ENCODE measurements around the gene HPCA.

The HPCA gene

GRCh38 chr1:32890516-32891240 is 4.4 kb downstream of the HPCA start:
- DNase-seq = no peak

GRCh38 chr1:32891241-32891570 is 4.9 kb downstream of the HPCA start:
- DNase-seq = no peak

GRCh38 chr1:32891630-32892029 is 5.3 kb downstream of the HPCA start:
- no peak for DNase-seq

- DNase-seq = no peak
Observed at GRCh38 chr1:32892368-32893197, 6.3 kb downstream of the HPCA start.

- DNase-seq = no peak
Observed at GRCh38 chr1:32893198-32894018, 7.1 kb downstream of the HPCA start.

- no peak for DNase-seq
Observed at GRCh38 chr1:32894019-32894600, 7.8 kb downstream of the HPCA start.

GRCh38 chr1:32894681-32895080 is 8.4 kb downstream of the HPCA start:
- no peak for DNase-seq

- DNase-seq = no peak
Observed at GRCh38 chr1:32895325-32896215, 9.3 kb downstream of the HPCA start.

GRCh38 chr1:32896451-32896850 is 10.2 kb downstream of the HPCA start:
- DNase-seq = no peak

GRCh38 chr1:32897082-32898049 is 11.1 kb downstream of the HPCA start:
- DNase-seq = no peak

GRCh38 chr1:32898056-32898455 is 11.8 kb downstream of the HPCA start:
- DNase-seq = no peak

- no peak for DNase-seq
Observed at GRCh38 chr1:32898958-32899357, 12.7 kb downstream of the HPCA start.

GRCh38 chr1:32899586-32900296 is 13.4 kb downstream of the HPCA start:
- no peak for DNase-seq

- no peak for DNase-seq
Observed at GRCh38 chr1:32900371-32900955, 14.2 kb downstream of the HPCA start.

GRCh38 chr1:32900956-32901822 is 14.9 kb downstream of the HPCA start, which contains the start of gene TMEM54:
TMEM54 (minus strand) TSS chr1:32901389; CDS start chr1:32901238, 151 bp downstream.
- no peak for DNase-seq

- DNase-seq = no peak
Observed at GRCh38 chr1:32901823-32902534, 15.7 kb downstream of the HPCA start.

- no peak for DNase-seq
Observed at GRCh38 chr1:32902535-32902920, 16.2 kb downstream of the HPCA start.
